ENCODE data around the gene SCG3. TPM values are rescaled to one million over a fixed set of nuclear protein-coding genes. Genes with fewer than 3 reads are reported as not detected.

SCG3 gene
- polyA plus RNA-seq, 1 donor from 2014 or later, result 68.7 TPM

DNA sequence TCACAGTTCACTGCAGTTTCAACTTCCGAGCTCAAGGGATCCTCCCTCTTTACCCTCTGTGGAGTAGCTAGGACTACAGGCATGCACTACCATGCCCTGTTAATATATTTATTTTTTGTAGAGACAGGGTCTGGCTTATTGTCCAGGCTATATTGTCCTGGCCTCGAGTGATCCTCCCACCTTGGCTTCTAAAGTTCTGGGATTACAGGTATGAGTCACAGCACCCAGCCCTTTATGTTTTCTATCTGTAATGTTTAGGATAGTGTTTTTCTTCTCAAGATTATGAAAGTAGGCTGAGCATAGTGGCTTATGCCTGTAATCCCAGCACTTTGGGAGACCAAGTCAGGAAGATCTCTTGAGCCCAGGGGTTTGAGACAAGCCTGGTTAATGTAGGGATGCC, 11.9 kb upstream of the SCG3 start:
- no peaks in the 10 kb centered on the region for H3K9me3 ChIP-seq (ENCODE audit: low read length)
- TF ChIP-seq SMC3 (conservative IDR thresholded peaks at IDR 0.05; ENCODE audit: poor library complexity), result no peak
- TF ChIP-seq EZH2 (IDR thresholded peaks at IDR 0.05; ENCODE audit: borderline replicate concordance, insufficient read depth, low read length, poor library complexity, severe bottlenecking), result no peak
- no peak for TF ChIP-seq EP300 (conservative IDR thresholded peaks at IDR 0.05; ENCODE audit: poor library complexity, severe bottlenecking)
- TF ChIP-seq TAF1 (IDR thresholded peaks at IDR 0.05; ENCODE audit: low read depth), result no peak
- TF ChIP-seq MXI1 (conservative IDR thresholded peaks at IDR 0.05; ENCODE audit: poor library complexity, severe bottlenecking), result no peak
- TF ChIP-seq REST (IDR thresholded peaks at IDR 0.05; ENCODE audit: borderline replicate concordance), result no peak
- no peak for TF ChIP-seq RAD21 (conservative IDR thresholded peaks at IDR 0.05)
- no peak for TF ChIP-seq POLR2AphosphoS5 (IDR thresholded peaks at IDR 0.05)
- TF ChIP-seq, protein P1, sequence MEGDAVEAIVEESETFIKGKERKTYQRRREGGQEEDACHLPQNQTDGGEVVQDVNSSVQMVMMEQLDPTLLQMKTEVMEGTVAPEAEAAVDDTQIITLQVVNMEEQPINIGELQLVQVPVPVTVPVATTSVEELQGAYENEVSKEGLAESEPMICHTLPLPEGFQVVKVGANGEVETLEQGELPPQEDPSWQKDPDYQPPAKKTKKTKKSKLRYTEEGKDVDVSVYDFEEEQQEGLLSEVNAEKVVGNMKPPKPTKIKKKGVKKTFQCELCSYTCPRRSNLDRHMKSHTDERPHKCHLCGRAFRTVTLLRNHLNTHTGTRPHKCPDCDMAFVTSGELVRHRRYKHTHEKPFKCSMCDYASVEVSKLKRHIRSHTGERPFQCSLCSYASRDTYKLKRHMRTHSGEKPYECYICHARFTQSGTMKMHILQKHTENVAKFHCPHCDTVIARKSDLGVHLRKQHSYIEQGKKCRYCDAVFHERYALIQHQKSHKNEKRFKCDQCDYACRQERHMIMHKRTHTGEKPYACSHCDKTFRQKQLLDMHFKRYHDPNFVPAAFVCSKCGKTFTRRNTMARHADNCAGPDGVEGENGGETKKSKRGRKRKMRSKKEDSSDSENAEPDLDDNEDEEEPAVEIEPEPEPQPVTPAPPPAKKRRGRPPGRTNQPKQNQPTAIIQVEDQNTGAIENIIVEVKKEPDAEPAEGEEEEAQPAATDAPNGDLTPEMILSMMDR (IDR thresholded peaks at IDR 0.05; ENCODE audit: poor library complexity, severe bottlenecking), result no peak
- no peak overlapping the region for H3K4me2 ChIP-seq (ENCODE audit: low read length)
- H3K27me3 ChIP-seq (ENCODE audit: insufficient read depth, low read depth, low read length), result no peaks in the 10 kb centered on the region
- no peak overlapping the region for H3K9ac ChIP-seq (ENCODE audit: low read length)
- H4K20me1 ChIP-seq (ENCODE audit: insufficient read depth), result no peaks in the 10 kb centered on the region
- H3K9me2 ChIP-seq (ENCODE audit: insufficient read depth, low read length), result no peaks in the 10 kb centered on the region
- no peaks in the 10 kb centered on the region for H3K36me3 ChIP-seq (ENCODE audit: insufficient read depth, low read length)
- no peak overlapping the region for H3K27ac ChIP-seq (ENCODE audit: low read length)
- H2AFZ ChIP-seq (ENCODE audit: low read depth, low read length), result no peak overlapping the region
- H3K4me3 ChIP-seq (ENCODE audit: low read length), result no peak overlapping the region
- H3F3A ChIP-seq (ENCODE audit: insufficient read depth, low read length, poor library complexity, severe bottlenecking), result no peaks in the 10 kb centered on the region
- no peaks in the 10 kb centered on the region for H3K79me2 ChIP-seq (replicated peaks; ENCODE audit: insufficient read depth, low read length)

GRCh38 chr15:51672155-51672687, 9.1 kb upstream of the SCG3 start:
- no peaks in the 10 kb centered on the region for H4K20me1 ChIP-seq (ENCODE audit: insufficient read depth)
- no peaks in the 10 kb centered on the region for H3K79me2 ChIP-seq (replicated peaks; ENCODE audit: insufficient read depth, low read length)
- H3K9me2 ChIP-seq (ENCODE audit: insufficient read depth, low read length), result no peaks in the 10 kb centered on the region
- H3K9ac ChIP-seq (ENCODE audit: low read length), result no peak overlapping the region
- no peaks in the 10 kb centered on the region for H3F3A ChIP-seq (ENCODE audit: insufficient read depth, low read length, poor library complexity, severe bottlenecking)
- no peak overlapping the region for H2AFZ ChIP-seq (ENCODE audit: low read depth, low read length)
- no peak overlapping the region for H3K27ac ChIP-seq (ENCODE audit: low read length)
- no peaks in the 10 kb centered on the region for H3K36me3 ChIP-seq (ENCODE audit: insufficient read depth, low read length)
- TF ChIP-seq EZH2 (IDR thresholded peaks at IDR 0.05; ENCODE audit: borderline replicate concordance, insufficient read depth, low read length, poor library complexity, severe bottlenecking), result no peak
- no peak for TF ChIP-seq REST (IDR thresholded peaks at IDR 0.05; ENCODE audit: borderline replicate concordance)
- TF ChIP-seq, protein P1 (IDR thresholded peaks at IDR 0.05; ENCODE audit: poor library complexity, severe bottlenecking), result no peak
- TF ChIP-seq RAD21 (conservative IDR thresholded peaks at IDR 0.05), result no peak
- no peak for TF ChIP-seq POLR2AphosphoS5 (IDR thresholded peaks at IDR 0.05)
- no peak for TF ChIP-seq MXI1 (conservative IDR thresholded peaks at IDR 0.05; ENCODE audit: poor library complexity, severe bottlenecking)
- no peak for TF ChIP-seq SMC3 (conservative IDR thresholded peaks at IDR 0.05; ENCODE audit: poor library complexity)
- no peak for TF ChIP-seq TAF1 (IDR thresholded peaks at IDR 0.05; ENCODE audit: low read depth)
- no peak for TF ChIP-seq EP300 (conservative IDR thresholded peaks at IDR 0.05; ENCODE audit: poor library complexity, severe bottlenecking)
- no peak overlapping the region for H3K4me2 ChIP-seq (ENCODE audit: low read length)
- H3K4me3 ChIP-seq (ENCODE audit: low read length), result no peak overlapping the region
- H3K27me3 ChIP-seq (ENCODE audit: insufficient read depth, low read depth, low read length), result no peaks in the 10 kb centered on the region
- no peaks in the 10 kb centered on the region for H3K9me3 ChIP-seq (ENCODE audit: low read length)

All from neural cell (in vitro differentiated cells).